ENCODE results near the gene SKI.
"Not testable (repeated sequence)": the region's sequence is repeated elsewhere in the genome, so short reads cannot be mapped to it uniquely, and the experiment has no call there.

Gene SKI

GRCh38 chr1:2248854-2249558, 20.9 kb downstream of the SKI start:
- DNase-seq: no peak

GRCh38 chr1:2249559-2249906, 21.4 kb downstream of the SKI start:
- no peak for DNase-seq

- no peak for DNase-seq
Measured at GRCh38 chr1:2250721-2251281, 22.7 kb downstream of the SKI start.

GRCh38 chr1:2251363-2251762, 23.2 kb downstream of the SKI start:
- DNase-seq: no peak

- no peak for DNase-seq
Measured at GRCh38 chr1:2251786-2252185, 23.7 kb downstream of the SKI start.

GRCh38 chr1:2252423-2252822, 24.3 kb downstream of the SKI start:
- DNase-seq: no peak

GRCh38 chr1:2253036-2253796, 25.1 kb downstream of the SKI start:
- no peak for DNase-seq

- DNase-seq: no peak
Measured at GRCh38 chr1:2253797-2254480, 25.8 kb downstream of the SKI start.

- DNase-seq: no peak
Measured at GRCh38 chr1:2255047-2255419, 26.9 kb downstream of the SKI start.

GRCh38 chr1:2255420-2256369, 27.6 kb downstream of the SKI start:
- peak; percentile 94 for DNase-seq

GRCh38 chr1:2256435-2257244, 28.5 kb downstream of the SKI start:
- DNase-seq: no peak

- DNase-seq: peak; percentile 20
Measured at GRCh38 chr1:2257245-2257627, 29.1 kb downstream of the SKI start.

GRCh38 chr1:2258122-2258681, 30.1 kb downstream of the SKI start:
- no peak for DNase-seq

- DNase-seq: no peak
Measured at GRCh38 chr1:2258996-2259395, 30.9 kb downstream of the SKI start.

- DNase-seq: peak; percentile 86
Measured at GRCh38 chr1:2259668-2260402, 31.7 kb downstream of the SKI start.

GRCh38 chr1:2260470-2260869, 32.4 kb downstream of the SKI start:
- DNase-seq: not testable (repeated sequence)

- DNase-seq: no peak
Measured at GRCh38 chr1:2260917-2261316, 32.8 kb downstream of the SKI start.

GRCh38 chr1:2261476-2262395, 33.6 kb downstream of the SKI start:
- peak; percentile 80 for DNase-seq

GRCh38 chr1:2266301-2266975, 38.3 kb downstream of the SKI start:
- DNase-seq: no peak

Measured in MV-4-11 (cell line).